MM.1S (cell line): ENCODE results near the gene FOXK2.

Experiments
- DNase-seq: peaks from one replicate; pipeline ENCODE4 v3.0.0-alpha.2; 2015
- H2AFZ ChIP-seq: fragments of 300-600 bp; sonication (generic); 2 replicates; pipeline ENCODE4 v1.6.0; 2016; ENCODE audit warnings: antibody characterized with exemption, low read length
- H3F3A ChIP-seq: fragments of 300-600 bp; sonication (generic); 2 replicates; pipeline ENCODE4 v1.6.1; 2016; ENCODE audit warnings: mild to moderate bottlenecking, antibody characterized with exemption, low read length, moderate library complexity, mixed read lengths; ENCODE audit not compliant: insufficient read depth
- H3K27ac ChIP-seq: fragments of 300-600 bp; sonication (generic); 2 replicates; pipeline ENCODE4 v1.5.1; 2016; ENCODE audit warnings: mild to moderate bottlenecking, low read length
- H3K27me3 ChIP-seq: fragments of 300-600 bp; sonication (generic); replicated peaks from 2 replicates; pipeline ENCODE4 v1.6.0; 2016; ENCODE audit warnings: low read length; ENCODE audit not compliant: insufficient read depth
- H3K36me3 ChIP-seq: fragments of 300-600 bp; sonication (generic); replicated peaks from 2 replicates; pipeline ENCODE4 v1.6.1; 2016; ENCODE audit warnings: mild to moderate bottlenecking, low read length, mixed read lengths; ENCODE audit not compliant: insufficient read depth
- H3K4me1 ChIP-seq: fragments of 300-600 bp; sonication (generic); 2 replicates; pipeline ENCODE4 v1.6.1; 2016; ENCODE audit warnings: low read length, mixed read lengths
- H3K4me2 ChIP-seq: fragments of 300-600 bp; sonication (generic); 2 replicates; pipeline ENCODE4 v1.6.0; 2016; ENCODE audit warnings: low read depth, low read length
- H3K4me3 ChIP-seq: fragments of 300-600 bp; sonication (generic); 2 replicates; pipeline ENCODE4 v1.5.1; 2016; ENCODE audit warnings: low read length, mixed read lengths
- H3K79me2 ChIP-seq: fragments of 300-600 bp; sonication (generic); 2 replicates; pipeline ENCODE4 v1.6.1; 2016; ENCODE audit warnings: mixed run types, low read length, mixed read lengths
- H3K9ac ChIP-seq: fragments of 300-600 bp; sonication (generic); 2 replicates; pipeline ENCODE4 v1.6.1; 2016; ENCODE audit warnings: low read length, mixed read lengths
- H3K9me2 ChIP-seq: fragments of 300-600 bp; sonication (generic); replicated peaks from 2 replicates; pipeline ENCODE4 v1.6.1; 2016; ENCODE audit warnings: mild to moderate bottlenecking, low read length, mixed read lengths; ENCODE audit not compliant: insufficient read depth
- H3K9me3 ChIP-seq: fragments of 300-600 bp; sonication (generic); replicated peaks from 2 replicates; pipeline ENCODE4 v1.6.1; 2016; ENCODE audit warnings: mild to moderate bottlenecking, low read length, mixed read lengths; ENCODE audit not compliant: insufficient read depth
- H4K20me1 ChIP-seq: fragments of 300-600 bp; sonication (generic); 2 replicates; pipeline ENCODE4 v1.6.1; 2016; ENCODE audit warnings: mild to moderate bottlenecking, low read length, moderate library complexity, mixed read lengths; ENCODE audit not compliant: insufficient read depth
- CTCF ChIP-seq: fragments of 300-600 bp; sonication (generic); IDR thresholded peaks from 2 replicates; pipeline ENCODE4 v1.5.1; 2016; ENCODE audit warnings: antibody characterized with exemption, low read length, mixed read lengths
- EZH2 ChIP-seq: fragments of 300-600 bp; sonication (generic); optimal IDR thresholded peaks from 2 replicates; pipeline ENCODE3; 2017; ENCODE audit warnings: low read depth, mild to moderate bottlenecking, antibody characterized with exemption, low read length, mixed read lengths
- EZH2phosphoT487 ChIP-seq: fragments of 300-600 bp; sonication (generic); IDR thresholded peaks from 2 replicates; pipeline ENCODE4 v1.6.1; 2018; ENCODE audit warnings: antibody characterized with exemption, low read length

Gene FOXK2

GRCh38 chr17:82650723-82651122, 131.2 kb downstream of the FOXK2 start:
- DNase-seq: no peak
- H4K20me1 ChIP-seq: peaks cover 5% of the 10 kb centered on the region; the same call in 1 of the 2 replicates
- H3K4me3 ChIP-seq: no peak overlapping the region
- H3K27ac ChIP-seq: no peak overlapping the region
- H3K4me1 ChIP-seq: no peaks in the 10 kb centered on the region
- TF ChIP-seq EZH2: no peak
- H2AFZ ChIP-seq: no peak overlapping the region
- 0 out of 2 replicates have a peak, but pooled peaks cover 5% of the 10 kb centered on the region for H3F3A ChIP-seq
- H3K4me2 ChIP-seq: no peak overlapping the region
- H3K9me3 ChIP-seq: no peaks in the 10 kb centered on the region
- H3K27me3 ChIP-seq: no peaks in the 10 kb centered on the region
- no peaks in the 10 kb centered on the region for H3K36me3 ChIP-seq
- no peaks in the 10 kb centered on the region for H3K9me2 ChIP-seq
- H3K79me2 ChIP-seq: peaks cover 24% of the 10 kb centered on the region
- H3K9ac ChIP-seq: no peak overlapping the region

GRCh38 chr17:82653651-82654528, 134.4 kb downstream of the FOXK2 start:
- TF ChIP-seq EZH2 (no peak), EZH2phosphoT487 (no peak), CTCF (no peak)
- Histone ChIP-seq H3K27ac (no peak overlapping the region), H3K27me3 (no peaks in the 10 kb centered on the region), H3K4me3 (no peak overlapping the region), H3K9me2 (no peaks in the 10 kb centered on the region), H3K79me2 (no peaks in the 10 kb centered on the region), H3F3A (no peaks in the 10 kb centered on the region), H4K20me1 (no peaks in the 10 kb centered on the region), H3K9me3 (no peaks in the 10 kb centered on the region), H2AFZ (no peak overlapping the region), H3K9ac (no peak overlapping the region), H3K4me1 (no peaks in the 10 kb centered on the region), H3K4me2 (no peak overlapping the region), H3K36me3 (no peaks in the 10 kb centered on the region)
- no peak for DNase-seq
